GM21447 (cell line): Measurements from ENCODE around the gene PTPN22.

Experiments used
- ATAC-seq: cut with Tn5 transposase; IDR thresholded peaks from one replicate; pipeline ENCODE4 v1.9.1; 2021; ENCODE audit not compliant: unreplicated experiment

PTPN22 gene

GRCh38 chr1:113887402-113888175 lies 16.1 kb upstream of the PTPN22 start, which contains the start of gene BCL2L15:
TSS of gene BCL2L15 (minus strand) at chr1:113887581. CDS start at chr1:113887375, 206 bp downstream.
- no peak for ATAC-seq

GRCh38 chr1:113886417-113887401 lies 15.2 kb upstream of the PTPN22 start:
- no peak for ATAC-seq

- no peak for ATAC-seq
These were observed 10.1 kb upstream of the PTPN22 start for GRCh38 chr1:113881661-113882060.

- no peak for ATAC-seq
These were observed 8.2 kb upstream of the PTPN22 start for GRCh38 chr1:113879739-113880038.

GRCh38 chr1:113876176-113876575 lies 4.7 kb upstream of the PTPN22 start:
- ATAC-seq = no peak

GRCh38 chr1:113875714-113876113 lies 4.2 kb upstream of the PTPN22 start:
- peak; percentile 35 for ATAC-seq

GRCh38 chr1:113874012-113874879 lies 2.7 kb upstream of the PTPN22 start:
- peak; percentile 23 for ATAC-seq

GRCh38 chr1:113872219-113872935 lies 865 bp upstream of the PTPN22 start:
- ATAC-seq = peak; percentile 14

- ATAC-seq = no peak
These were observed 734 bp downstream of the PTPN22 start for GRCh38 chr1:113870778-113871177.

- no peak for ATAC-seq
These were observed 3.0 kb downstream of the PTPN22 start for GRCh38 chr1:113868387-113869083.

GRCh38 chr1:113861641-113862040 lies 9.9 kb downstream of the PTPN22 start:
- no peak for ATAC-seq

GRCh38 chr1:113860891-113861290 lies 10.6 kb downstream of the PTPN22 start:
- ATAC-seq = no peak

- ATAC-seq = peak; percentile 87
These were observed 11.9 kb downstream of the PTPN22 start for GRCh38 chr1:113859478-113860175.

- ATAC-seq = no peak
These were observed 12.5 kb downstream of the PTPN22 start for GRCh38 chr1:113858982-113859381.

- peak; percentile 39 for ATAC-seq
These were observed 13.1 kb downstream of the PTPN22 start for GRCh38 chr1:113858418-113858817.

- ATAC-seq = no peak
These were observed 13.7 kb downstream of the PTPN22 start for GRCh38 chr1:113857776-113858175.

- ATAC-seq = no peak
These were observed 15.1 kb downstream of the PTPN22 start for GRCh38 chr1:113856401-113856790.

GRCh38 chr1:113855630-113856400 lies 15.7 kb downstream of the PTPN22 start:
- no peak for ATAC-seq
